Liver (tissue), 9 donors: ENCODE measurements around the gene MCTP1. TPM values are rescaled to one million over a fixed set of nuclear protein-coding genes. Genes with fewer than 3 reads are reported as not detected.

Source experiments
- DNase-seq: peaks from one replicate; pipeline ENCODE4 v3.0.0-alpha.2; 2017; ENCODE audit warnings: low spot score
- H3K27ac ChIP-seq, 2 donors: one replicate each; pipeline ENCODE4 v1.7.0; 2013; ENCODE audit warnings: inconsistent platforms in 2 of 2, low read length in 2 of 2, control low read depth in 1 of 2, low read depth in 1 of 2, mild to moderate bottlenecking in 1 of 2
- H3K27me3 ChIP-seq, 4 donors: one replicate each; pipeline versions ENCODE4 v1.6.1 to v1.7.0; 2013; ENCODE audit warnings: low read length in 3 of 4, inconsistent platforms in 1 of 4, mild to moderate bottlenecking in 1 of 4, moderate library complexity in 1 of 4; ENCODE audit not compliant: control insufficient read depth in 4 of 4, insufficient read depth in 4 of 4
- H3K36me3 ChIP-seq, 4 donors: one replicate each; pipeline versions ENCODE4 v1.6.1 to v1.7.0; 2013; ENCODE audit warnings: low read length in 3 of 4, mild to moderate bottlenecking in 3 of 4, low read depth in 1 of 4, moderate library complexity in 1 of 4; ENCODE audit not compliant: control insufficient read depth in 4 of 4, insufficient read depth in 3 of 4
- H3K4me1 ChIP-seq, 4 donors: one replicate each; pipeline versions ENCODE4 v1.6.1 to v1.7.0; 2013; ENCODE audit warnings: low read length in 3 of 4, mild to moderate bottlenecking in 3 of 4, moderate library complexity in 1 of 4; ENCODE audit not compliant: control insufficient read depth in 4 of 4, insufficient read depth in 4 of 4
- H3K4me3 ChIP-seq, 3 donors: one replicate each; pipeline versions ENCODE4 v1.6.1 to v1.7.0; 2013; ENCODE audit warnings: low read length in 3 of 3, control low read depth in 1 of 3, low read depth in 1 of 3, mild to moderate bottlenecking in 1 of 3
- H3K9ac ChIP-seq, 2 donors: one replicate each; pipeline ENCODE4 v1.7.0; 2013; ENCODE audit warnings: low read length in 2 of 2, mild to moderate bottlenecking in 2 of 2, moderate library complexity in 2 of 2, control low read depth in 1 of 2, low read depth in 1 of 2
- H3K9me3 ChIP-seq, 4 donors: one replicate each; pipeline versions ENCODE4 v1.6.1 to v1.7.0; 2013; ENCODE audit warnings: low read length in 3 of 4; ENCODE audit not compliant: control insufficient read depth in 4 of 4
- EGR1 ChIP-seq, 2 donors: IDR thresholded peaks; 2 replicates each; pipeline ENCODE4 v1.6.1; 2016 to 2018; ENCODE audit warnings: antibody characterized with exemption in 2 of 2, low read depth in 2 of 2
- GABPA ChIP-seq, 2 donors: IDR thresholded peaks in 1 of 2; conservative IDR thresholded peaks in 1 of 2; 2 replicates each; pipeline ENCODE4 v1.6.1; 2016; ENCODE audit warnings: antibody characterized with exemption in 2 of 2, mild to moderate bottlenecking in 1 of 2, moderate library complexity in 1 of 2
- HNF4A ChIP-seq, 2 donors: conservative IDR thresholded peaks; 2 replicates each; pipeline ENCODE4 v1.6.1; 2016; ENCODE audit warnings: antibody characterized with exemption in 2 of 2, mild to moderate bottlenecking in 2 of 2
- HNF4G ChIP-seq: IDR thresholded peaks from 2 replicates; pipeline ENCODE4 v1.6.1; 2016; ENCODE audit warnings: antibody characterized with exemption
- JUND ChIP-seq, 2 donors: IDR thresholded peaks; 2 replicates each; pipeline ENCODE4 v1.6.1; 2016; ENCODE audit warnings: antibody characterized with exemption in 2 of 2
- RAD21 ChIP-seq, 2 donors: IDR thresholded peaks; 2 replicates each; pipeline ENCODE4 v1.6.1; 2016; ENCODE audit warnings: antibody characterized with exemption in 2 of 2, mild to moderate bottlenecking in 2 of 2
- RXRA ChIP-seq, 2 donors: IDR thresholded peaks; 2 replicates each; pipeline ENCODE4 v1.6.1; 2017 to 2018; ENCODE audit warnings: antibody characterized with exemption in 2 of 2, mild to moderate bottlenecking in 1 of 2
- TAF1 ChIP-seq: conservative IDR thresholded peaks from 2 replicates; pipeline ENCODE4 v1.6.1; 2016; ENCODE audit warnings: antibody characterized with exemption, mild to moderate bottlenecking
- WGBS: extraction: QIAGEN DNeasy Blood & Tissue Kit; methylation state at CpG from one replicate; pipeline ENCODE4 v1.1.7; 2013; 5-methylcytosine and 5-hydroxymethylcytosine counted together
- polyA plus RNA-seq, 2 donors: library from polyadenylated mRNA; stranded (reverse) in 1 of 2; unstranded in 1 of 2; fragments of 200-250 nt in 1 of 2; fragments of >200 nt in 1 of 2; fragmentation: Nextera tagmentation in 1 of 2; extraction: Ambion mirVana in 1 of 2; gene quantifications; one replicate each; pipeline versions ENCODE4 v1.2.1 to v1.2.3, GENCODE V29; 2013 to 2015
- total RNA-seq, 2 donors: library from RNA; depleted of rRNA; stranded (reverse); fragments of >200 nt; gene quantifications; one replicate each; pipeline ENCODE4 v1.2.3, GENCODE V29; 2014
- TF ChIP-seq, protein P1 (sequence below): fragments of 150-350 bp; IDR thresholded peaks from 2 replicates; pipeline ENCODE4 v1.5.1; 2017; ENCODE audit warnings: improper control_type of control experiment, low read depth, low read length; ENCODE audit not compliant: missing input control
- TF ChIP-seq, protein P2 (sequence below): IDR thresholded peaks from 2 replicates; pipeline ENCODE4 v1.6.1; 2016; ENCODE audit warnings: antibody characterized with exemption, mild to moderate bottlenecking
- TF ChIP-seq, protein P3 (sequence below): IDR thresholded peaks from 2 replicates; pipeline ENCODE4 v1.6.1; 2016; ENCODE audit warnings: antibody characterized with exemption
- TF ChIP-seq, protein P4 (sequence below): IDR thresholded peaks from 2 replicates; pipeline ENCODE4 v1.6.1; 2016; ENCODE audit warnings: antibody characterized with exemption
- donor health status: healthy.
- donor health status: healthy.
- donor health status: healthy.
- donor health status: healthy.
- donor health status: healthy.

MCTP1 gene
- total and polyA plus RNA-seq, 4 donors: 0.67 to 7.6 (median 4.3) TPM

DNA sequence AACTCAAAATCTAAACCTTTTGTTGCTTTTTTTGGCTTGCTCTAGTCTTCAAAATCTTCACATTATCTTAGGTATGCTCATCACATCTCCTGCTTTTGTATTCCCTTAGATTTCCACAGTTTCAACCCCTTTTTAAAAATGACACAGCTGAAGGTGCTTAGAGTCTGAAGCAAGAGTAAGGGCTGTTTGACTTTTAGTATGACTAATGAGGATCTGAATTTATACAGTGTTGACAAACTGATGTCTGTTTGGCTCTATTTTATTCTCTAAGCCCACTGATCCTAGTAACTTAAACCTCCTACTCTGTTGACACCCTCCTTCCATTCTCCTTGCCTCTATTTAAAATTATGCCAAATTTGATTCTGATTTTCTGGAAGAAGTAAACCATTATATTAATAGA is 200.1 kb downstream of the MCTP1 start:
- no peaks in the 10 kb centered on the region for H3K27me3 ChIP-seq
- H3K9ac ChIP-seq: no peak overlapping the region
- TF ChIP-seq JUND (IDR thresholded peaks at IDR 0.05) (no peak), RXRA (IDR thresholded peaks at IDR 0.05) (no peak), RAD21 (IDR thresholded peaks at IDR 0.05) (no peak), TAF1 (no peak)
- TF ChIP-seq, protein P1, sequence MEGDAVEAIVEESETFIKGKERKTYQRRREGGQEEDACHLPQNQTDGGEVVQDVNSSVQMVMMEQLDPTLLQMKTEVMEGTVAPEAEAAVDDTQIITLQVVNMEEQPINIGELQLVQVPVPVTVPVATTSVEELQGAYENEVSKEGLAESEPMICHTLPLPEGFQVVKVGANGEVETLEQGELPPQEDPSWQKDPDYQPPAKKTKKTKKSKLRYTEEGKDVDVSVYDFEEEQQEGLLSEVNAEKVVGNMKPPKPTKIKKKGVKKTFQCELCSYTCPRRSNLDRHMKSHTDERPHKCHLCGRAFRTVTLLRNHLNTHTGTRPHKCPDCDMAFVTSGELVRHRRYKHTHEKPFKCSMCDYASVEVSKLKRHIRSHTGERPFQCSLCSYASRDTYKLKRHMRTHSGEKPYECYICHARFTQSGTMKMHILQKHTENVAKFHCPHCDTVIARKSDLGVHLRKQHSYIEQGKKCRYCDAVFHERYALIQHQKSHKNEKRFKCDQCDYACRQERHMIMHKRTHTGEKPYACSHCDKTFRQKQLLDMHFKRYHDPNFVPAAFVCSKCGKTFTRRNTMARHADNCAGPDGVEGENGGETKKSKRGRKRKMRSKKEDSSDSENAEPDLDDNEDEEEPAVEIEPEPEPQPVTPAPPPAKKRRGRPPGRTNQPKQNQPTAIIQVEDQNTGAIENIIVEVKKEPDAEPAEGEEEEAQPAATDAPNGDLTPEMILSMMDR: no peak
- TF ChIP-seq, protein P2, sequence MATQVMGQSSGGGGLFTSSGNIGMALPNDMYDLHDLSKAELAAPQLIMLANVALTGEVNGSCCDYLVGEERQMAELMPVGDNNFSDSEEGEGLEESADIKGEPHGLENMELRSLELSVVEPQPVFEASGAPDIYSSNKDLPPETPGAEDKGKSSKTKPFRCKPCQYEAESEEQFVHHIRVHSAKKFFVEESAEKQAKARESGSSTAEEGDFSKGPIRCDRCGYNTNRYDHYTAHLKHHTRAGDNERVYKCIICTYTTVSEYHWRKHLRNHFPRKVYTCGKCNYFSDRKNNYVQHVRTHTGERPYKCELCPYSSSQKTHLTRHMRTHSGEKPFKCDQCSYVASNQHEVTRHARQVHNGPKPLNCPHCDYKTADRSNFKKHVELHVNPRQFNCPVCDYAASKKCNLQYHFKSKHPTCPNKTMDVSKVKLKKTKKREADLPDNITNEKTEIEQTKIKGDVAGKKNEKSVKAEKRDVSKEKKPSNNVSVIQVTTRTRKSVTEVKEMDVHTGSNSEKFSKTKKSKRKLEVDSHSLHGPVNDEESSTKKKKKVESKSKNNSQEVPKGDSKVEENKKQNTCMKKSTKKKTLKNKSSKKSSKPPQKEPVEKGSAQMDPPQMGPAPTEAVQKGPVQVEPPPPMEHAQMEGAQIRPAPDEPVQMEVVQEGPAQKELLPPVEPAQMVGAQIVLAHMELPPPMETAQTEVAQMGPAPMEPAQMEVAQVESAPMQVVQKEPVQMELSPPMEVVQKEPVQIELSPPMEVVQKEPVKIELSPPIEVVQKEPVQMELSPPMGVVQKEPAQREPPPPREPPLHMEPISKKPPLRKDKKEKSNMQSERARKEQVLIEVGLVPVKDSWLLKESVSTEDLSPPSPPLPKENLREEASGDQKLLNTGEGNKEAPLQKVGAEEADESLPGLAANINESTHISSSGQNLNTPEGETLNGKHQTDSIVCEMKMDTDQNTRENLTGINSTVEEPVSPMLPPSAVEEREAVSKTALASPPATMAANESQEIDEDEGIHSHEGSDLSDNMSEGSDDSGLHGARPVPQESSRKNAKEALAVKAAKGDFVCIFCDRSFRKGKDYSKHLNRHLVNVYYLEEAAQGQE: no peak
- no peaks in the 10 kb centered on the region for H3K9me3 ChIP-seq
- DNase-seq: no peak
- no peak overlapping the region for H3K4me3 ChIP-seq
- H3K27ac ChIP-seq: no peak overlapping the region
- no peaks in the 10 kb centered on the region for H3K4me1 ChIP-seq
- no peaks in the 10 kb centered on the region for H3K36me3 ChIP-seq

DNA sequence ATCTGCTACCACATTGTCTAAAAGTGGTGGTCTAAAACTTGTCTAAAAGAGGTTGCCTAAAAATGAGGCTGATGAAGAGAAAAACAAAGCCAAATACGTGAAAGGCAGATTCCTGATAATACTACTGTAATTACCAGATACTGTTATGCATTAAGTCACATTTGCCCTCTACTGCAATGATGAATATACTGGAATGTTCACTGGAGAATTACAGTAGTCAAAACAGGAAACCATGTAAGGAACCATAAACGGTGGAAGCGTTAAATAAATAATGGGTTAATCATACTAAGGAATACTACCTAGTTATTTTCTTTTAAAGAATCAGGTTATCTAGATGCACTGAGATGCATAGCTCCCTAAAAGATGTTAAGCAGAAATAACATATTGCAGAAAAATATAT is 201.3 kb downstream of the MCTP1 start:
- no peaks in the 10 kb centered on the region for H3K27me3 ChIP-seq
- DNase-seq: no peak
- H3K36me3 ChIP-seq: no peaks in the 10 kb centered on the region
- no peak overlapping the region for H3K9ac ChIP-seq
- H3K9me3 ChIP-seq: no peaks in the 10 kb centered on the region
- no peak overlapping the region for H3K4me3 ChIP-seq
- TF ChIP-seq EGR1 (IDR thresholded peaks at IDR 0.05; ENCODE audit: low read depth in 2 of 2) (no peak), HNF4A (conservative IDR thresholded peaks at IDR 0.05) (no peak), RAD21 (IDR thresholded peaks at IDR 0.05) (no peak), GABPA (IDR thresholded peaks at IDR 0.05 in 1 of 2, conservative IDR thresholded peaks at IDR 0.05 in 1 of 2) (no peak), JUND (IDR thresholded peaks at IDR 0.05) (no peak), HNF4G (no peak), RXRA (IDR thresholded peaks at IDR 0.05) (no peak)
- TF ChIP-seq, protein P1: no peak
- TF ChIP-seq, protein P2: no peak
- TF ChIP-seq, protein P3, sequence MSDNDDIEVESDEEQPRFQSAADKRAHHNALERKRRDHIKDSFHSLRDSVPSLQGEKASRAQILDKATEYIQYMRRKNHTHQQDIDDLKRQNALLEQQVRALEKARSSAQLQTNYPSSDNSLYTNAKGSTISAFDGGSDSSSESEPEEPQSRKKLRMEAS: no peak
- TF ChIP-seq, protein P4, sequence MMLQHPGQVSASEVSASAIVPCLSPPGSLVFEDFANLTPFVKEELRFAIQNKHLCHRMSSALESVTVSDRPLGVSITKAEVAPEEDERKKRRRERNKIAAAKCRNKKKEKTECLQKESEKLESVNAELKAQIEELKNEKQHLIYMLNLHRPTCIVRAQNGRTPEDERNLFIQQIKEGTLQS: no peak
- no peaks in the 10 kb centered on the region for H3K4me1 ChIP-seq
- no peak overlapping the region for H3K27ac ChIP-seq
- 81% methylated on average over 3 of the region's 3 CpGs for WGBS
